A673 (cell line): Measurements from ENCODE around the gene CNPY1. TPM values are rescaled to one million over a fixed set of nuclear protein-coding genes. Genes with fewer than 3 reads are reported as not detected.

Experiments
- BruUV-seq: library from RNA; stranded (reverse); fragments of 400-500 nt; replicated peaks from 2 replicates; lab custom pipeline; 2021; lab: Mats Ljungman, UMichigan
- CTCF ChIA-PET: fragments of 300-600 bp; sonication (Branson Sonifier 250); formaldehyde crosslinking; loops from one replicate; lab custom pipeline; 2022; ENCODE audit warnings: antibody characterized with exemption; lab: Charles Lee
- POLR2A ChIA-PET: fragments of 300-600 bp; sonication (Branson Sonifier 250); formaldehyde crosslinking; loops from one replicate; lab custom pipeline; 2022; ENCODE audit warnings: antibody characterized with exemption; ENCODE audit not compliant: low non-redundant PET; lab: Charles Lee
- DNase-seq: peaks from one replicate; pipeline ENCODE4 v3.0.0-alpha.2; 2015; ENCODE audit warnings: low spot score
- H3K27ac ChIP-seq: fragments of 200-600 bp; sonication (generic); 2 replicates; pipeline ENCODE4 v1.5.1; 2016; ENCODE audit warnings: mixed run types, low read depth, mild to moderate bottlenecking, mixed read lengths, antibody characterized with exemption, low read length; ENCODE audit not compliant: poor library complexity, severe bottlenecking
- H3K27me3 ChIP-seq: fragments of 200-600 bp; sonication (generic); replicated peaks from 2 replicates; pipeline ENCODE4 v1.6.1; 2017; ENCODE audit warnings: mixed run types, low read depth, mild to moderate bottlenecking, mixed read lengths, antibody characterized with exemption, low read length; ENCODE audit not compliant: insufficient read depth, poor library complexity
- H3K36me3 ChIP-seq: fragments of 200-600 bp; sonication (generic); 2 replicates; pipeline ENCODE4 v1.6.1; 2016; ENCODE audit warnings: mixed run types, mild to moderate bottlenecking, mixed read lengths, antibody characterized with exemption, low read length; ENCODE audit not compliant: insufficient read depth, poor library complexity, severe bottlenecking
- H3K4me1 ChIP-seq: fragments of 200-600 bp; sonication (generic); 2 replicates; pipeline ENCODE4 v1.6.1; 2017; ENCODE audit warnings: mixed run types, mild to moderate bottlenecking, mixed read lengths, antibody characterized with exemption, low read length; ENCODE audit not compliant: insufficient read depth, poor library complexity, severe bottlenecking
- H3K4me3 ChIP-seq: fragments of 200-600 bp; sonication (generic); 2 replicates; pipeline ENCODE4 v1.5.1; 2016; ENCODE audit warnings: low read depth, mixed run types, mild to moderate bottlenecking, mixed read lengths, low read length; ENCODE audit not compliant: poor library complexity, severe bottlenecking
- H3K9me3 ChIP-seq: fragments of 200-600 bp; sonication (generic); 2 replicates; pipeline ENCODE4 v1.6.1; 2016; ENCODE audit warnings: mixed run types, low read depth, mild to moderate bottlenecking, mixed read lengths, antibody characterized with exemption, low read length; ENCODE audit not compliant: poor library complexity, severe bottlenecking
- EZH2 ChIP-seq: fragments of 200-600 bp; sonication (generic); IDR thresholded peaks from 2 replicates; pipeline ENCODE4 v1.6.1; 2017; ENCODE audit warnings: borderline replicate concordance, low read depth, mild to moderate bottlenecking, mixed read lengths, antibody characterized with exemption, low read length; ENCODE audit not compliant: poor library complexity, severe bottlenecking
- intact Hi-C: fragments of 100-400 bp; cut with micrococcal nuclease; formaldehyde crosslinking; loops from one replicate; pipeline ENCODE4 v1.10.0; 2022; ENCODE audit not compliant: unreplicated experiment
- total RNA-seq: library from RNA; stranded (reverse); gene quantifications from 2 replicates; pipeline ENCODE4 v1.2.3, GENCODE V29; 2021
- TF ChIP-seq, protein P1 (sequence below): fragments of 300-800, 200-600 bp; sonication (generic); conservative IDR thresholded peaks from 2 replicates; pipeline ENCODE4 v1.5.1; 2017; ENCODE audit warnings: low read depth, mild to moderate bottlenecking, antibody characterized with exemption, low read length, moderate library complexity, mixed read lengths

The CNPY1 gene
- total RNA-seq, 1 experiment from 2014 or later, result not detected

DNA sequence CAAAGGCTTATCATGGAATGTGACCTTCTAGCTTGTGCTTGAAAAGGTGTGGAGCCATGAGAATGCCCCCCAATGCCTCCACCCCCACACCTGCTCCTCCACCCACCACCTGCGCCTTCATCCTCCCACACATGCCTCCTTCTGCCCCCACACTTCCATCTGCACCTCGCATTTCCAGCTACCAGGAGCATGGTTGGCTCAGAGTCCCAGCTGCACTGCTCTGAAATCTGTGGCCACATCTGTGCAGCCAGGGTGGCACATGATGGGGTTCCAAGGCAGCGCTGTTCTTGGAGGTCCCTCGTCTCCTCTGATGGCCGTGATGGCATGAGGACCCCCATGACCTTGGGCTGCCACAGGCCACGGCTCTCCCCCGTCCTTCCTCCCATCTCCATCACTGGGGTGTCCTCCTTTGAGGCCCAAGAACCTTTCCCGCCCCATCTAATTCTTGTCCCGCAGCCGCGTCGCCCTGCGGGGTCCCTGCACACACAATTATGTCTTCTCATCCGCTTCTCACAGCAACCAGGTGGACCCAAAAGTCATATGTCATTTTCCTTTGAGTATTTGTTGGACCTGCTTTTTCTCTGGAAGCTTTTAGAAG is 40.6 kb upstream of the CNPY1 start:
- intact Hi-C loops, result no loop called here
- no peak overlapping the region for H3K27ac ChIP-seq
- H3K4me1 ChIP-seq, result no peaks in the 10 kb centered on the region
- POLR2A ChIA-PET, result no interaction called here
- no TSS peak for BruUV-seq
- H3K4me3 ChIP-seq, result no peak overlapping the region
- peaks cover 27% of the 10 kb centered on the region for H3K27me3 ChIP-seq
- CTCF ChIA-PET, result interaction anchor here (1.0 kb wide), 1 partner anchor 12 kb away, joined by 4 read pairs; no protein-coding TSS in a partner anchor
- DNase-seq, result no peak
- H3K36me3 ChIP-seq, result no peaks in the 10 kb centered on the region
- H3K9me3 ChIP-seq, result no peaks in the 10 kb centered on the region
- TF ChIP-seq, protein P1, sequence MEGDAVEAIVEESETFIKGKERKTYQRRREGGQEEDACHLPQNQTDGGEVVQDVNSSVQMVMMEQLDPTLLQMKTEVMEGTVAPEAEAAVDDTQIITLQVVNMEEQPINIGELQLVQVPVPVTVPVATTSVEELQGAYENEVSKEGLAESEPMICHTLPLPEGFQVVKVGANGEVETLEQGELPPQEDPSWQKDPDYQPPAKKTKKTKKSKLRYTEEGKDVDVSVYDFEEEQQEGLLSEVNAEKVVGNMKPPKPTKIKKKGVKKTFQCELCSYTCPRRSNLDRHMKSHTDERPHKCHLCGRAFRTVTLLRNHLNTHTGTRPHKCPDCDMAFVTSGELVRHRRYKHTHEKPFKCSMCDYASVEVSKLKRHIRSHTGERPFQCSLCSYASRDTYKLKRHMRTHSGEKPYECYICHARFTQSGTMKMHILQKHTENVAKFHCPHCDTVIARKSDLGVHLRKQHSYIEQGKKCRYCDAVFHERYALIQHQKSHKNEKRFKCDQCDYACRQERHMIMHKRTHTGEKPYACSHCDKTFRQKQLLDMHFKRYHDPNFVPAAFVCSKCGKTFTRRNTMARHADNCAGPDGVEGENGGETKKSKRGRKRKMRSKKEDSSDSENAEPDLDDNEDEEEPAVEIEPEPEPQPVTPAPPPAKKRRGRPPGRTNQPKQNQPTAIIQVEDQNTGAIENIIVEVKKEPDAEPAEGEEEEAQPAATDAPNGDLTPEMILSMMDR, result no peak
- no peak for TF ChIP-seq EZH2

DNA sequence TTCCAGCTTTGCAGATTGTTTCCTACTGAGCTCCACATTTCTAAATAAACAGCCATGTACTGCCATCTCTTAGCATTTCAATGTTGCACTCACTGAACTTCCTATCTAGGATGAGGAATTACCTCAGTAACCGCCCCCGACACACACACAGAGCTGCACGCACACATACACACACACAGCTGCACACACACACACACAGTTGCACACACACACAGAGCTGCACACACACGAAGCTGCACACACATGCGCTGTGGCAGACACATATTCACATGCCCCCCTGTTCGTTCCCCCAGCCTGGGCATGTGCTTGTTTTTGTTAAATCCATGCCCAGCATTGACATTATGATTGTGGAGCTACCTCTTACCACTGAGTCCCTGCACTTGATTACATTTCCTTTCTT is 39.6 kb upstream of the CNPY1 start:
- Histone ChIP-seq H3K9me3 (no peaks in the 10 kb centered on the region), H3K36me3 (no peaks in the 10 kb centered on the region), H3K4me1 (no peaks in the 10 kb centered on the region), H3K27ac (no peak overlapping the region), H3K4me3 (no peak overlapping the region), H3K27me3 (peaks cover 33% of the 10 kb centered on the region)
- TF ChIP-seq, protein P1, result no peak
- TF ChIP-seq EZH2, result no peak
- ChIA-PET POLR2A (no interaction called here), CTCF (interaction anchor here (1.0 kb wide), 1 partner anchor 13 kb away, joined by 4 read pairs; no protein-coding TSS in a partner anchor)
- intact Hi-C loops, result no loop called here
- BruUV-seq, result no TSS peak
- DNase-seq, result no peak

DNA sequence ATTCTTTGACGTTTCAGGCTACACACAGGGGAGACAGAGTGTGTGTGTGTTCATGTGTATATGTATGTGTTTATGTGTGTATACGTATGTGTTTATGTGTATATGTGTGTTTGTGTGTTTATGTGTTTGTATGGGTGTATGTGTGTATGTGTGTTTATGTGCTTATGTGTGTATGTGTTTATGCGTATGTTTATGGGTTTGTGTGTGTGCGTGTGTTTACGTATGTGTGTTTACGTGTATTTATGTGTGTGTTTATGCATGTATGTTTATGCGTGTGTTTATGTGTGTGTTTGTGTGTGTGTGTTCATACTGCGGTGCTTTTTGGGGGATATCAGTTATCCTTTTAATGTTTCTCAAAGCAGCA is 39.2 kb upstream of the CNPY1 start:
- CTCF ChIA-PET, result no interaction called here
- DNase-seq, result no peak
- H3K27me3 ChIP-seq, result peaks cover 33% of the 10 kb centered on the region
- no peak overlapping the region for H3K27ac ChIP-seq
- no peak for TF ChIP-seq EZH2
- TF ChIP-seq, protein P1, result no peak
- POLR2A ChIA-PET, result no interaction called here
- no peak overlapping the region for H3K4me3 ChIP-seq
- H3K9me3 ChIP-seq, result no peaks in the 10 kb centered on the region
- intact Hi-C loops, result no loop called here
- no peaks in the 10 kb centered on the region for H3K36me3 ChIP-seq
- H3K4me1 ChIP-seq, result no peaks in the 10 kb centered on the region
- no TSS peak for BruUV-seq
